GM19372 (cell line): ENCODE measurements around the gene VAMP3.
"Not testable (repeated sequence)": the region's sequence is repeated elsewhere in the genome, so short reads cannot be mapped to it uniquely, and the experiment has no call there.

ENCODE experiments used
- ATAC-seq: cut with Tn5 transposase; IDR thresholded peaks from one replicate; pipeline ENCODE4 v1.9.1; 2021; ENCODE audit warnings: mild to moderate bottlenecking, low read depth, moderate library complexity; ENCODE audit not compliant: unreplicated experiment

VAMP3 gene

GRCh38 chr1:7761103-7761502, 10.0 kb upstream of the VAMP3 start:
- ATAC-seq = no peak

DNA sequence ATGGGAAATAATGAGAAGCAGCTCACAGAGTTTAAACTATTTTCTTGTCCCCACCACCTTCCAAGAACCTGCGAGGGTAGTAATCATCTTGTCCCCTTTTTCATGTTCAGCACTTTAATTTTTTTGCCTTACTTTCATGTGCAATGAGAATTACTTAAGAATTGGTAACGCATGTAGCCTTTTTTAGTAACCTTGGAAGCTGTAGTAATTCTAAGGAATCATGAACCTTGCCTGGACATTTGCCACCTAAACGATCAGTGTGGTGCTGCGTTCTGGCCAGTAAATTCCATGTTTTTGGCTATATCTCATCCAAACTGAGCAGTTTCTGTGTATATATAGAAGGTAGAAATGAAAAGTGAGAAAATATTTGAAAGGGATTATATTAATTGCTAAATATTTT, 3.9 kb upstream of the VAMP3 start:
- no peak for ATAC-seq

- ATAC-seq = no peak
These were observed 2.5 kb upstream of the VAMP3 start for GRCh38 chr1:7768583-7768982.

- ATAC-seq = no peak
These were observed 1.3 kb upstream of the VAMP3 start for GRCh38 chr1:7769673-7770412.

DNA sequence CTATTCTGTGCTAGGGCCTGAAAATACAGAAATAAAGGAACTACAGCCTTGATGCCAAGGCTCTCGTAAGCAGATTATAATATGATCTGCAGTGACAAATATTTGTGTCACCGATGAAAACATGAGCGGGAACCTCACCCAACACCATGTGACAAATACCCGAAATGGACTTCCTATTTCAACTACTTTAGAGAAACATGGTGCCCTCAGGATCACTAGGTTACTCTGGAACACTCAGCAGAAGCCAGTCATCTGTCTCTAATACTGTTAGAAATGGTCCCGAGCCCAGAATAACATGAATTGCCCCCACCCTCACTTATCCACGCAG, 463 bp upstream of the VAMP3 start:
- ATAC-seq = no peak

GRCh38 chr1:7771823-7772299, 765 bp downstream of the VAMP3 start:
- ATAC-seq = no peak

- no peak for ATAC-seq
These were observed 6.5 kb downstream of the VAMP3 start for GRCh38 chr1:7777591-7777990.

GRCh38 chr1:7778133-7778628, 7.1 kb downstream of the VAMP3 start:
- no peak for ATAC-seq

DNA sequence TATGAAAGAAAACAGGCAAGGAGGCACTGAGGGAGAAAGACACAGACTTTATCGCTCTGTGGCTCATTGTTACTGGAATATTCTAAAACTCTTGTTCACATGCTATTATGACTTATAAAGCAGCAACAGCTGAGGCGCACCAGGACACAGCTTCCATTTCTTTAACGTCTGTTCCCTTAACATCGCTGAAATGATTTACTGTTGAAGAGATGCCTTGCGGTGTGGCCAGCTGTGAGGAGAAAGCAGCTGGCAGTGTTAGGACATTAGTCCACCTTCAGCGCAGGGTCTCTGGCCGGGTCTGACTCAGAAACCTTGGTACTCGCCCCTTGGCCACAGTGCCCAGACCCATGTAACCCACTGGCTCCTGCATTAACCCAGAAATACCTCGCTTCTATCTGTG, 9.9 kb downstream of the VAMP3 start:
- no peak for ATAC-seq

DNA sequence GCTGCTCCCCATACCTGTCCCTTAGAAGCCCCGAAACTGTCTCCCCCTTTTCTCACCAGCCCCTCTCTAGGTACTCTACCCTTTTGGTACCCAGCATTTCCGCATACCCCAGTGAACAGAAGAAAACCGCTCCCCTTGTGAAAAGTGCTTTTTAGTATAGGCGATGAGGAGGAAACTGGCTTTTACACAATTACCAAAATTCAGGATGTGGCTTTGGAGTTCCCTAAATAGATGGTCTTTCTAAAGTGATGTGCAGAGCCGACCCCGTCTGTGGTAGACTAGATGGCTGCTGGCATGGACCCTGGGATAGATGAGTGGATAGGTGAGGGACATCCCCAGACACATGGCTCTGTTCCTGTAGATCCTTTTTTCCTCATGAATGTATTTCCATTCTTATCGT, 10.4 kb downstream of the VAMP3 start:
- ATAC-seq = no peak

- no peak for ATAC-seq
These were observed 10.9 kb downstream of the VAMP3 start for GRCh38 chr1:7781923-7782495.

- peak; percentile 26 for ATAC-seq
These were observed 12.1 kb downstream of the VAMP3 start for GRCh38 chr1:7783178-7783711.

GRCh38 chr1:7783826-7784491, 12.9 kb downstream of the VAMP3 start, which contains the start of gene PER3:
PER3 (plus strand) TSS chr1:7784291; CDS start chr1:7784878, 587 bp downstream.
- ATAC-seq = peak; percentile 86

- no peak for ATAC-seq
These were observed 13.5 kb downstream of the VAMP3 start for GRCh38 chr1:7784492-7785071.

- ATAC-seq = no peak
These were observed 14.0 kb downstream of the VAMP3 start for GRCh38 chr1:7785108-7785507.

DNA sequence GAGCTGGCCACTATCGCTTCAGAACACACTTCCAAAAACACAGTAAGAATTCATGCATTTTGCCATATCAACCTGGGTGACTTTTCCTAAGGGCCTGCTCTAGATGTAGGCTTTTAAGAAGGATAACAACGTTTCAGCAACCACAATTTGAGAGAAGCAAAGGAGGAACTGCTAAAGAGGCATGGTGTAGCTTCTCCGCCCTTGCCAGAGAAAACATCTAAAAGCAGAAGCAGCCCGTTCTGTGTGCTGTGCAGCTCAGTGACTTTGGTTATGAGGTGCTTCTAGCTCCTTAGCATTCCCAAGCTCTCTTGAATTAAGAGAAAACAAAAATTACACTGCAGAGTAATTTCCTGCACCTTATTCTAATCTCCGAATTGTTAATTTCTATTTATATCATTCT, 15.7 kb downstream of the VAMP3 start:
- no peak for ATAC-seq

DNA sequence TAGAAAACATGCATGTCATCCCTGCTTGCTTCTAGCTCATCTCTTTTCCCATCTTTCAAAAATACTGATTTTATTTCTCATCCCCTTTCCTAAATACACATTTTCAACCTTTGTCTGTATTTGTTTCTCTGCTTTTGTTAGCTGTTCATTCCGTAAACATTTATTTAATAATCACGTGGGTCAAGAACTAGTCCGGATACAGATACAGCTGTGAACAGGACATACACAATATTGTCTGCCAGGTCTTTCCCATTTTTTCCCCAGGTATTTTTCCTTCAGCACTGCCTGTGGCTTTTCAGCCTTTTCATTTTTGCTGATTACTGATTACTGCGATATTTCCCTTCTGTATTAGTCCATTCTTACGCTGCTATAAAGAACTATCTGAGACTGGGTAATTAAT, 18.7 kb downstream of the VAMP3 start:
- ATAC-seq = no peak

DNA sequence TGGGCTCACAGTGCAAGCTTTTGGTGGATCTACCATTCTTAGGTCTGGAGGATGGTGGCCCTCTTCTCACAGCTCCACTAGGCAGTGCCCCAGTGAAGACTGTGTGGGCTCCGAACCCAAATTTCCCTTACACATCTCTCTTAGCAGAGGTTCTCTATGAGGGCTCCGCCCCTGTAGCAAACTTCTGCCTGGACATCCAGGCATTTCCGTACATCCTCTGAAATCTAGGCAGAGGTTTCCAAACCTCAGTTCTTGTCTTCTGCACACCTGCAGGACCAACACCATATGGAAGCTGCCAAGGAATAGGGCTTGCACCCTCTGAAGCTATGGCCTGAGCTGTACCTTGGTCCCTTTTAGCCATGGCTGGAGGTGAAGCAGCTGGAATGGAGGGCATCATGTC, 19.9 kb downstream of the VAMP3 start:
- ATAC-seq = not testable (repeated sequence)

DNA sequence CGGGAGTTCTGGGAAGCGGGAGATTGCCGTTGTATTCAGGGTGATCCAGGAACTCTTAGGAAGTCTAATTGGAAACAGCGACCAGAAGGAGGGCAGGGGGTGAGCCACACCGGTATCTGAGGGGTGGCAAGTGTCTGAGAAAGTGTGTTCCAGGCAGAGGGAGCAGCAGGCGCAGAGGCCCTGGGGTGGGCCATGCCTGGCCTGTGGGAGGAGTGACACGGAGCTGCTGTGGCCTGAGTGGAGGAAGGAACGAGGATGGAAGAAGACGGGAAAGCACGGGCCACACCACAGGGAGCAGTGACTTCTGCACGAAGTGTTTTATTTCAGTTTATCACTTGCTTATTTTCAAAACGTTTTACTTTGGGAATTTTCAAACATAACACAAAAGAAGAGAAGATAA, 24.3 kb downstream of the VAMP3 start:
- ATAC-seq = no peak

GRCh38 chr1:7805460-7805859, 34.4 kb downstream of the VAMP3 start:
- no peak for ATAC-seq

DNA sequence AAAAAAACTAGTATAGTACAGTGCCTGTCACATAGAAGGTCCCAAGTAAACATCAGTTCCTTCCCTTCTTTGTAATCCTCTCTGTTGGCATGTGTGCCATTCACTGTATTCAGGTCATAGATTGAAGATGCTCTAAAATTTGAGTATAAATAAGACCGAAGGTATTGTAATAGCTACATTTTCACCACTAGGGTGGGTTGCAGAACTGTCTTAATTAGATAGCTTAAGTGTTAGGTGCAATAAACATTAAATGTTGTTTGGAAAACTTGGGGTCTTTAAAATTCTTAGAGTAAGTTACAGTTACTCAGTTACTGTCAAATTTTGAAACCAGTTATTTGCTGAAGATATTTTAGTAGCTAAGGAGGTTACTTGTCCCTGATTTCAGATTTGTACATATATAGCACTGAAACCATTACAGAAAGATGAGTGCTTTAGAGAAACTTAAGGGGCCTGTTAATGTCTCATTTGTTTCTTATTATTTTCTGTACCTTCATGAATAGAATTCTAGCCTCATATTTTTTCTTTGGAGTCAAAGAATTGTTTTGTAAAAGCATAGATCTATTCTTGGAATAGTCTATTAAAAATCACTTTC, 37.3 kb downstream of the VAMP3 start:
- ATAC-seq = no peak
